ENCODE measurements around the gene CMSS1. TPM values are rescaled to one million over a fixed set of nuclear protein-coding genes. Genes with fewer than 3 reads are reported as not detected.

CMSS1 gene
- polyA plus RNA-seq, 1 donor from 2014 or later = 31.8 TPM

- Histone ChIP-seq H3K9me2 (ENCODE audit: insufficient read depth, low read length) (no peaks in the 10 kb centered on the region), H3K27ac (ENCODE audit: low read length) (no peak overlapping the region), H3K27me3 (ENCODE audit: insufficient read depth, low read depth, low read length) (no peaks in the 10 kb centered on the region), H3K79me2 (replicated peaks; ENCODE audit: insufficient read depth, low read length) (no peaks in the 10 kb centered on the region), H3F3A (ENCODE audit: insufficient read depth, low read length, poor library complexity, severe bottlenecking) (no peaks in the 10 kb centered on the region), H3K9me3 (ENCODE audit: low read length) (peaks cover 3% of the 10 kb centered on the region), H3K4me3 (ENCODE audit: low read length) (no peak overlapping the region), H3K36me3 (ENCODE audit: insufficient read depth, low read length) (no peaks in the 10 kb centered on the region), H3K4me2 (ENCODE audit: low read length) (no peak overlapping the region), H3K9ac (ENCODE audit: low read length) (no peak overlapping the region), H2AFZ (ENCODE audit: low read depth, low read length) (no peak overlapping the region), H4K20me1 (ENCODE audit: insufficient read depth) (no peaks in the 10 kb centered on the region)
- no peak for TF ChIP-seq MXI1 (conservative IDR thresholded peaks at IDR 0.05; ENCODE audit: poor library complexity, severe bottlenecking)
- TF ChIP-seq TAF1 (IDR thresholded peaks at IDR 0.05; ENCODE audit: low read depth) = no peak
- TF ChIP-seq POLR2AphosphoS5 (IDR thresholded peaks at IDR 0.05) = no peak
- TF ChIP-seq EZH2 (IDR thresholded peaks at IDR 0.05; ENCODE audit: borderline replicate concordance, insufficient read depth, low read length, poor library complexity, severe bottlenecking) = no peak
- TF ChIP-seq SMC3 (conservative IDR thresholded peaks at IDR 0.05; ENCODE audit: poor library complexity) = no peak
- no peak for TF ChIP-seq CTCF (IDR thresholded peaks at IDR 0.05; ENCODE audit: poor library complexity, severe bottlenecking)
- no peak for TF ChIP-seq RAD21 (conservative IDR thresholded peaks at IDR 0.05)
- no peak for TF ChIP-seq REST (IDR thresholded peaks at IDR 0.05; ENCODE audit: borderline replicate concordance)
- TF ChIP-seq EP300 (conservative IDR thresholded peaks at IDR 0.05; ENCODE audit: poor library complexity, severe bottlenecking) = no peak
These were observed 163.5 kb downstream of the CMSS1 start for GRCh38 chr3:99981138-99981537.

GRCh38 chr3:99982650-99983049, 165.0 kb downstream of the CMSS1 start:
- Histone ChIP-seq H3K27ac (ENCODE audit: low read length) (no peak overlapping the region), H3K79me2 (replicated peaks; ENCODE audit: insufficient read depth, low read length) (no peaks in the 10 kb centered on the region)
- TF ChIP-seq MXI1 (conservative IDR thresholded peaks at IDR 0.05; ENCODE audit: poor library complexity, severe bottlenecking) (no peak), EP300 (conservative IDR thresholded peaks at IDR 0.05; ENCODE audit: poor library complexity, severe bottlenecking) (no peak), REST (IDR thresholded peaks at IDR 0.05; ENCODE audit: borderline replicate concordance) (no peak), EZH2 (IDR thresholded peaks at IDR 0.05; ENCODE audit: borderline replicate concordance, insufficient read depth, low read length, poor library complexity, severe bottlenecking) (no peak), CTCF (IDR thresholded peaks at IDR 0.05; ENCODE audit: poor library complexity, severe bottlenecking) (no peak), TAF1 (IDR thresholded peaks at IDR 0.05; ENCODE audit: low read depth) (no peak), POLR2AphosphoS5 (IDR thresholded peaks at IDR 0.05) (no peak), RAD21 (conservative IDR thresholded peaks at IDR 0.05) (no peak), SMC3 (conservative IDR thresholded peaks at IDR 0.05; ENCODE audit: poor library complexity) (no peak)

More at GRCh38 chr3:99982650-99983049, 165.0 kb downstream of the CMSS1 start:
- peaks cover 3% of the 10 kb centered on the region for H3K9me3 ChIP-seq (ENCODE audit: low read length)
- H3K4me2 ChIP-seq (ENCODE audit: low read length) = no peak overlapping the region
- H4K20me1 ChIP-seq (ENCODE audit: insufficient read depth) = no peaks in the 10 kb centered on the region
- H3K9ac ChIP-seq (ENCODE audit: low read length) = no peak overlapping the region
- H3K9me2 ChIP-seq (ENCODE audit: insufficient read depth, low read length) = no peaks in the 10 kb centered on the region
- no peak overlapping the region for H3K4me3 ChIP-seq (ENCODE audit: low read length)
- no peaks in the 10 kb centered on the region for H3K36me3 ChIP-seq (ENCODE audit: insufficient read depth, low read length)
- H3K27me3 ChIP-seq (ENCODE audit: insufficient read depth, low read depth, low read length) = no peaks in the 10 kb centered on the region
- no peaks in the 10 kb centered on the region for H3F3A ChIP-seq (ENCODE audit: insufficient read depth, low read length, poor library complexity, severe bottlenecking)
- no peak overlapping the region for H2AFZ ChIP-seq (ENCODE audit: low read depth, low read length)
